Right ventricle myocardium superior (tissue), 1 donor: Measurements from ENCODE around the gene FAHD2B. TPM values are rescaled to one million over a fixed set of nuclear protein-coding genes. Genes with fewer than 3 reads are reported as not detected.
"Not testable (repeated sequence)": the region's sequence is repeated elsewhere in the genome, so short reads cannot be mapped to it uniquely, and the experiment has no call there.

Source experiments
- ATAC-seq: fragments of 200-7000 bp; cut with Tn5 transposase; one replicate; pipeline ENCODE4 v1.9.1; 2020; ENCODE audit warnings: mild to moderate bottlenecking; ENCODE audit not compliant: poor library complexity
- DNase-seq: peaks from one replicate; pipeline ENCODE4 v3.0.0-alpha.2; 2020
- intact Hi-C: fragments of 100-400 bp; cut with DNase I; formaldehyde crosslinking; loops from one replicate; pipeline ENCODE4 v1.11.2; 2022
- total RNA-seq: library from RNA; stranded (reverse); fragmentation: NEBNext Ultra II Directional; extraction: Animal tissue kit (Norgen Biotek cat#: 25700); gene quantifications from one replicate; pipeline ENCODE4 v1.2.1, GENCODE V29; 2021
- donor health status: DM: no; HTN: yes; CAD: no; lungs with severe emphysema.

The FAHD2B gene
- total RNA-seq, 1 donor from 2014 or later = 31.8 TPM

GRCh38 chr2:97080855-97081254 lies 13.8 kb downstream of the FAHD2B start:
- DNase-seq, ATAC-seq, intact Hi-C loops: not testable (repeated sequence)

DNA sequence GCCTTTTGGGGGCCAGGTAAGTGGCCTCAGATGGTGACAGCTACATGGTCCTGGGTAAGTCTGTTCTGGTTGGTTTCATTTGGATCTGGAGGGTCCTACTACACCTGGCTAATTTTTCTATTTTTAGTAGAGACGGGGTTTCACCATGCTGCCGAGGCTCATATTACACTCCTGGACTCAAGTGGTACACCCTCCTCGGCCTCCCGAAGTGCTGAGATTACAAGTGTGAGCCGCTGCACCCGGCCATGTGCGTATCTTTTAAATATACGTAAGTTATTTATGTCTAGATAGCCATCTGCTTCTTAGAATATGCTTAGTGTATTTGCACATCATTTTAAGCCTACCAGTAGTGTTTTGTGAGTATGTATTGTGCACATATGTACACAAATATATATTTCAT lies 17.5 kb downstream of the FAHD2B start:
- DNase-seq, intact Hi-C loops, ATAC-seq: not testable (repeated sequence)

- ATAC-seq = peak; percentile 79
- DNase-seq, intact Hi-C loops: not testable (repeated sequence)
These were observed 23.8 kb downstream of the FAHD2B start for GRCh38 chr2:97070915-97071314.

DNA sequence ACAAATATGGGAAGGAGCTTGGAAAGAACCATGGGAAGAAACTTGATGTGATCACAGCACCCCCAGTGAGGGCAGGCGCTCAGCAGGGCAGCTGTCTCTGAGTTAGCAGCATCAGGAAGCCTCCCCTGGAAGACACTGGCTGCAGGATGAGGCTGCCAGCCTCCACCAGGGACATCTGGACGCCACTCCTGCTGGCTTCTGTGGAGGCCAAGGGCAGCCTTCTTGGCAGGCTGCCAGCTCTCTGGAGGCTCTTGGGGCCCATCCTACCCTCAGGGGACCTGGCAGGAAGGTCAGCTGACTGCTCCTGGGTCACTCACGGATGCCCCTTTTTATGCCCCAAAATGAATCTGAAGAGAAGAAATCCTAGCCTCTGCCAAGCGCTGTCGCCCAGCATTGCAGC lies 26.0 kb downstream of the FAHD2B start:
- intact Hi-C loops, DNase-seq, ATAC-seq: not testable (repeated sequence)

- intact Hi-C loops = no loop called here
- ATAC-seq (no peak), DNase-seq (no peak)
These were observed 26.6 kb downstream of the FAHD2B start for GRCh38 chr2:97068074-97068473.

- intact Hi-C loops = no loop called here
- ATAC-seq (peak; percentile 38), DNase-seq (no peak)
These were observed 27.2 kb downstream of the FAHD2B start for GRCh38 chr2:97067279-97068004.

DNA sequence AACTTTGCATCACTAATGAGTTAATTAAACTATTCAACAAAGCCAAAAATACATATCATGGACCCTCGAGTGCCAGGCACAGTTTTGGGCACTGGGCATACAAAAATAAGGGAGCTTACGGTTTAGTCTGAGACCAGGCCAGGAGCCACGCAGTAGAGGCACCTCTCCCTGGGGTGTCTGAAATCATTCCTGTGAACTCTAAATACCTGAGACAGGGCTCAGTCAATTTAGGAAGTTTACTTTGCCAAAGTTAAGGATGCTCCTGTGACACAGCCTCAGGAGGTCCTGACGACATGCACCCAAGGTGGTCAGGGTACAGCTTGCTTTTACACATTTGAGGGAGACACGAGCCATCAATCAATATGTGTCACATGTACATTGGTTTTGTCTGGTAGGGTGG lies 28.7 kb downstream of the FAHD2B start:
- intact Hi-C loops, ATAC-seq, DNase-seq: not testable (repeated sequence)

DNA sequence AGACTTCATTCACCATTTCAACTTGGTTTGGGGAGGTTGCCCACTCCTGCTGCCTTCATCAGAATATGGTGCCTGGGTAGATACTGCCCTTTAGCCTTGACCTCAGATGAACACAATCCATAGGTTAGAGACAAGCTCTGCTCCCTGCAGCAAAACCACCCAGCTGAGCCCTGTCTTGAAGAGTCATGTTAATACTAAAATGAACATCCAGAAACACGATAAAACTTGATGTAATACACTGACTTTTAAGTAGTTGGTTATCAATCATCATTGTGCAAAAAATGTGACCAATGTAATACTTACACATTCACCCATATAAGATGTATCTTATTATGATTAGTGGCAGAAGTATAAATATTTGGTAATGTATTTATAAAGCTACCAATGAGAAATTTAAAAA lies 32.7 kb downstream of the FAHD2B start:
- ATAC-seq, intact Hi-C loops, DNase-seq: not testable (repeated sequence)

DNA sequence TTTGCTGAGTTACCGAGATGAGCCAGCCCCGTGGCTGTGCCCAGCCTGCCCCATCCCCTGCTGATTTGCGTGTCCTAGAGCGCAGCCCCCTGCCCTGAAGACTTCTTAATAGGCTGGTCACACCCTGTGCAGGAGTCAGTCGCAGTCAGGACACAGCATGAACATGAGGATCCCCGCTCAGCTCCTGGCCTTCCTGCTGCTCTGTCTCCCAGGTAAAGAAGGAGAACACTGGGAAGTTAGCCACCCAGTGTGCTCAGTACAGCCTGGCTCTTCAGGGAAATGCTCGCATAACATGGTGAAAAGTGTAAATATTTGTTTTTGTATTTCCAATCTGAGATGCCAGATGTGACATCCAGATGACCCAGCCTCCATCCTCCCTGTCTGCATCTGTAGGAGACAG lies 34.9 kb downstream of the FAHD2B start:
- ATAC-seq, intact Hi-C loops, DNase-seq: not testable (repeated sequence)

DNA sequence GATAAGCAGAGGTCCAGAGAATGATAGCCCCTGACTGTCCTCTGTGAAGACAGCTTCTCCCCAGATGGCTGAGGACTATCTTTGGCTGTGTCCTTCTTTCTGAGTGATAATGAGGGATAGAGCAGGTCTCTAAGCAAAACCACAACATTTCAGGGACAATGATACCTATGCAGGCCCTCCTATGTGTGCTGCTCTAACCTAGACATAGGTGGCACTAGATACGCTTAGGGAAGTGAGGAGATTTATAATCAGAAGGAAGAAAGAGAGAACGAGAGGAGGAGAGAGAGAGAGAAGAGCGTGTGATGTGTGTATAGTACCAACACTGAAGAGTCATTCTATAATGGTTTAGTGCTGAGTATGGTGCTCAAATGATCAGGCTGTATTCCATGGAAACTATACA lies 38.5 kb downstream of the FAHD2B start:
- intact Hi-C loops, ATAC-seq, DNase-seq: not testable (repeated sequence)

DNA sequence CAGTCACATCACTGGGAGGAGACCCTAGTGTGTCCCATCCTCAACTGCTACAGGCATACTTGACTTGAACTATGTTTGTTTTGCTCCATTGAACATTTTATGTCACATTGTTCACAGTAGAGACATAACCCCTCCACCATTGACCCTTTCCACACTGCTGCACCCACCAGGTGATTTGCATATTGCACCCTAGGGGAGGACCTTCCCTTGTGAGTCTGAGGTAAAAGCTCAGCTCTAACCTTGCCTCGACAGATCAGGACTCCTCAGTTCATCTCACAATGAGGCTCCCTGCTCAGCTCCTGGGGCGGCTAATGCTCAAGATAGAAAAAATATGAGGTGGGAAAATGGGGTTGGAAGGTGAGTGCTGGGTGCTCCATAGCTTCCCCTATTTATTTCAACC lies 44.6 kb downstream of the FAHD2B start:
- DNase-seq, ATAC-seq: not testable (repeated sequence)

GRCh38 chr2:97048448-97048847 lies 46.2 kb downstream of the FAHD2B start:
- DNase-seq, ATAC-seq, intact Hi-C loops: not testable (repeated sequence)

More for the DNA sequence above, 44.6 kb downstream of the FAHD2B start:
- intact Hi-C loops = not testable (repeated sequence)

GRCh38 chr2:97046676-97047075 lies 48.0 kb downstream of the FAHD2B start:
- intact Hi-C loops, DNase-seq, ATAC-seq: not testable (repeated sequence)

GRCh38 chr2:97045895-97046499 lies 48.7 kb downstream of the FAHD2B start:
- intact Hi-C loops, ATAC-seq, DNase-seq: not testable (repeated sequence)

Other genes with a start within 250 kb of the FAHD2B start
- 14.6 TPM for gene ANKRD39, start 236.9 kb downstream of the FAHD2B start, total RNA-seq
- gene SEMA4C, start 224.8 kb downstream of the FAHD2B start, total RNA-seq = 18.2 TPM
- 1.2 TPM for gene FAM178B, start 108.3 kb downstream of the FAHD2B start, total RNA-seq
- gene ANKRD36, start 18.3 kb upstream of the FAHD2B start, total RNA-seq = 5.3 TPM